GM20000 (cell line): ENCODE data around the gene EIF4A3.

Experiments used
- DNase-seq: peaks from one replicate; pipeline ENCODE4 v3.0.0; 2012; ENCODE audit warnings: low spot score
- CTCF ChIP-seq: IDR thresholded peaks from 2 replicates; pipeline ENCODE4 v1.5.1; 2012; ENCODE audit warnings: mild to moderate bottlenecking, control low read depth; ENCODE audit errors: extremely low read depth, missing control alignments

The EIF4A3 gene

GRCh38 chr17:80107231-80108021 is 39.5 kb downstream of the EIF4A3 start:
- no peak for TF ChIP-seq CTCF
- no peak for DNase-seq

- DNase-seq, result no peak
- TF ChIP-seq CTCF, result no peak
Measured at GRCh38 chr17:80106751-80107150, 40.2 kb downstream of the EIF4A3 start.

DNA sequence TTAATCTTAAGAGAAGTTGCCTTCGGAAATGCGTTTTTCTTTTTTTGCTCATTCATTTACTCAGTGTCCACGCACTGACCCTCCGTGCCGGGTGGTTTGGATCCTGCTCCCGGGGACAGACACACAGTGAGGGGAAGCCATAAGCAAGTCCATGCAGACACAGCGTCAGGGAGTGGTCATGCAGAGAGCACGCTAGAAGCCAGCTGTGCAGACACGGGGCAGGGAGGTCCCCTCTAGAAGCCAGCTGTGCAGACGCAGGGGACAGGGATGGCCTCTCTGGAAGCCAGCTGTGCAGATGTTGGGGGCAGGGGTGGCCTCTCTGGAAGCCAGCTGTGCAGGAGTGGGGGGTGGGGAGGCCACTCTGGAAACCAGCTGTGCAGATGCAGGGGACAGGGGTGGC is 40.8 kb downstream of the EIF4A3 start:
- DNase-seq, result no peak
- TF ChIP-seq CTCF, result no peak

- no peak for TF ChIP-seq CTCF
- DNase-seq, result no peak
Measured at GRCh38 chr17:80105762-80106161, 41.2 kb downstream of the EIF4A3 start.

- no peak for TF ChIP-seq CTCF
- no peak for DNase-seq
Measured at GRCh38 chr17:80104956-80105375, 42.0 kb downstream of the EIF4A3 start.

DNA sequence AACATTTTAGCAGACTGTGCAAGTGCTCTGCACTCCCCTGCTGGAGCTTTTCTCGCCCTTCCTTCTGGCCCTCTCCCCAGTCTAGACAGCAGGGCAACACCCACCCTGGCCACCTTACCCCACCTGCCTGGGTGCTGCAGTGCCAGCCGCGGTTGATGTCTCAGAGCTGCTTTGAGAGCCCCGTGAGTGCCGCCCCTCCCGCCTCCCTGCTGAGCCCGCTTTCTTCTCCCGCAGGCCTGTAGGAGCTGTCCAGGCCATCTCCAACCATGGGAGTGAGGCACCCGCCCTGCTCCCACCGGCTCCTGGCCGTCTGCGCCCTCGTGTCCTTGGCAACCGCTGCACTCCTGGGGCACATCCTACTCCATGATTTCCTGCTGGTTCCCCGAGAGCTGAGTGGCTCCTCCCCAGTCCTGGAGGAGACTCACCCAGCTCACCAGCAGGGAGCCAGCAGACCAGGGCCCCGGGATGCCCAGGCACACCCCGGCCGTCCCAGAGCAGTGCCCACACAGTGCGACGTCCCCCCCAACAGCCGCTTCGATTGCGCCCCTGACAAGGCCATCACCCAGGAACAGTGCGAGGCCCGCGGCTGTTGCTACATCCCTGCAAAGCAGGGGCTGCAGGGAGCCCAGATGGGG is 42.5 kb downstream of the EIF4A3 start:
- no peak for DNase-seq
- no peak for TF ChIP-seq CTCF

- DNase-seq, result no peak
- no peak for TF ChIP-seq CTCF
Measured at GRCh38 chr17:80103449-80104085, 43.4 kb downstream of the EIF4A3 start.
